CD4-positive, alpha-beta T cell treated with Interleukin-6 for 4 hours (primary cell): ENCODE results near the gene NIM1K.
"Not testable (repeated sequence)": the region's sequence is repeated elsewhere in the genome, so short reads cannot be mapped to it uniquely, and the experiment has no call there.

Source experiments
- DNase-seq: peaks from one replicate; pipeline ENCODE4 v3.0.0-alpha.2; 2020; ENCODE audit warnings: mixed read lengths

Gene NIM1K

GRCh38 chr5:43190755-43191603 lies 1.0 kb upstream of the NIM1K start:
- DNase-seq = no peak

DNA sequence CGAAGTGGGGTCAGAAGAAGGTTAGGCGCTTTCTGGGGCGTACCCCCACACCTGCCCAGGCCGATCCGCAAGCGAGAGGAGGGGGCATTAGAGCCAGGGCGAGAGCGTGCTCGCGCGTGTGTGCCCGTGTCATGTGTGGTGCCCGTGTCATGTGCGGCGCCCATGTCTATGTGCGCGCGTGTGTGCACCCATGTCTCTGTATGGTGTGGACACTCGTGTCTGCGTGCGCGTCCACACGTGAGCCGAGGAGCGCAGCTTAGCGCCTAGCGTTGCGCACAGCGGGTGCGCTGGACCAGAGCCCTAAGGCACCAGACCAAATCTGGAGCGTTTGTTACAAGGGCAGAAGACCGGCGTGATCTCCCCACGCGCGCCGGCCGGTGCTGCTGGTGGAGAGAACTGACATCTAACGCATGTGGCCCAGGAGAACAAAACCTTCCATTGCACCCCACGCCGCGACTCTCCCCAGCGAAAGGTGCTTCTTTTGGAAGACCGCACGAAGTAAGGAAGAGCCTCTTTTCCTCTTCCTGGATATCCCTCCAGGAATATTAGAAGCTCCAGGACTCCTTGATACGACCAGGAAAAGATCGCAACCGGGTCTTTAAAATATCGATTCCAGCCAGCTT lies 644 bp downstream of the NIM1K start:
- DNase-seq = peak; percentile 7

- peak; percentile 33 for DNase-seq
These were observed 1.3 kb downstream of the NIM1K start for GRCh38 chr5:43193181-43193893.

GRCh38 chr5:43193894-43194265 lies 1.9 kb downstream of the NIM1K start:
- no peak for DNase-seq

DNA sequence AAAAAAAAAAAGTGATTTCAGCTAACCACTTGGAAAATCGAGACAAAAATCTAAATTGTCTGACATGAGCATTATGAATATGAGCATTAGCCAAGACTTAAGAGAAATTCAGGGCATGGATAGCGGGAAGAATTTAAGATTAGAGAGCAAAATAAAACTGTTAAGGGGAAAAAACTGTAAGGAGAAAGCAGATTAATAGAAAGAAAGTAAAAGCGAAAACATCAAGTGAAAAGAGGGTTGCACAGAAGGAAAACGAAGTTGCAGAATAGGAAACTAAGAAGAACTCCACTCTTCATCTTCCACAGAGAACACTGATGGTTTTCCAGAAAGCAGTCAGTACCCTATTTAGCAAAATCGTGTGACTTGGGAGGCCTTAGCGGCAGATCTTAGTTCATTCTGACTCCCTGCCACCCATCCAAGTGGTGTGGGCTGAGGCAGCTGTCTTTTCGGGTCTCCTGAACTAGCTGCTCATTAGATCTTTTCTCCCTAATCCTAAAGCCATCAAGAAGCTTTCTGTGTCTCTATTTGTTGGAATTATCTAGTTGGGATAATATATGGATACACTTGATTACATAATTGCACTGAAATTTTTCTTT lies 3.7 kb downstream of the NIM1K start:
- no peak for DNase-seq

GRCh38 chr5:43197535-43197934 lies 5.5 kb downstream of the NIM1K start:
- no peak for DNase-seq

DNA sequence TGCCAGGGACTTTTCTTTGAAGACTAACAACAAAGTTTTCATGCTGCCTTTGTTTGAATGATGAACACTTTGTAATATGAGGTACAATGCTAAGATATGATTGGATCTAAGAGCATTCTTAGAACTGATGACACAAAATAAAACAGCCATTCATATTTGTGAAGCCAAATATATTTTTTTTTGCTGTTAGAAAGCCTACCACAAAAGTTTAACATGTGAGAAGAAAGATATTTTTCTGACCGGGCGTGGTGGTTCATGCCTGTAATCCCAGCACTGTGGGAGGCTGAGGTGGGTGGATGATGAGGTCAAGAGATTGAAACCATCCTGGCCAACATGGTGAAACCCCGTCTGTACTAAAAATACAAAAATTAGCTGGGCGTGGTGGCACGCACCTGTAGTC lies 9.4 kb downstream of the NIM1K start:
- not testable (repeated sequence) for DNase-seq

- DNase-seq = no peak
These were observed 10.4 kb downstream of the NIM1K start for GRCh38 chr5:43202380-43202779.

GRCh38 chr5:43203373-43203772 lies 11.3 kb downstream of the NIM1K start:
- DNase-seq = no peak

GRCh38 chr5:43204958-43205357 lies 12.9 kb downstream of the NIM1K start:
- DNase-seq = no peak

GRCh38 chr5:43207601-43208000 lies 15.6 kb downstream of the NIM1K start:
- DNase-seq = no peak

DNA sequence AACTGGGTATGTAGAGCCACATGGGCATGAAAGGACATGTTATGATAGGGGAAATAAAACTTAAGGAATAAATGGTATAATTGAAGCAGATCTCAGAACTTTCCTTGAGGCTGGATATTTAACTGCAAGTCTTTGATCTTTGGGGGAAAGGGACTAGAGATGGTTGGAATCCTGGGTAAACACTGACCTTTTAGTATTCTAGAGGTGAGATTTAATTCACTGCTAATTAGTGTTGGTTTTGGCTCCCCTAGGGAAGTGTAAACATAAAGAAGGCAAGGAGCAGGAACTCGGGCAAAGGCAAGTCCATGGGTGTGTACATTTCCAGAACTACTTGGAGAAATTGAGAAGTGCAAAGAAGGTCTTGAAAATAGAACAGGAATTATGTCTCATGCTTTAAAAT lies 16.6 kb downstream of the NIM1K start:
- no peak for DNase-seq

- no peak for DNase-seq
These were observed 17.0 kb downstream of the NIM1K start for GRCh38 chr5:43209060-43209459.

DNA sequence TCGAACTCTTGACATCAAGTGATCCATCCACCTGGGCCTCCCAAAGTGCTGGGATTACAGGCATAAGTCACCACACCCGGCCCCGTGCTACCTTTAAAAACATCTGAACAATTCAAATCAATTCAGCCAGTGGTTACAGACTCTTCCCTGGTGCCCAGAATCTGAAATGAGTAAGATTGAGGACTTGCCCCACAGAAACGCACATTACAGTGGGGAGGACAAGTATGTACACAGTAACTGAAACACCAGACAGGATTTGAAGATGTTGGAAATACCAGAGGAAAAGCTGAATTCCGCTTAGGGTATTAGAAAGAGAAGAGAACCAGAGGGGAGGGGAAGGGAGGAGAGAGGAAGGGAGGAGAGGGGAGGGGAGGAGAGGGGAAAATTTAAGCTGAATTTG lies 17.8 kb downstream of the NIM1K start:
- DNase-seq = no peak

- DNase-seq = no peak
These were observed 18.5 kb downstream of the NIM1K start for GRCh38 chr5:43210570-43210969.

- no peak for DNase-seq
These were observed 21.9 kb downstream of the NIM1K start for GRCh38 chr5:43213951-43214350.

GRCh38 chr5:43215073-43215631 lies 23.1 kb downstream of the NIM1K start:
- no peak for DNase-seq

DNA sequence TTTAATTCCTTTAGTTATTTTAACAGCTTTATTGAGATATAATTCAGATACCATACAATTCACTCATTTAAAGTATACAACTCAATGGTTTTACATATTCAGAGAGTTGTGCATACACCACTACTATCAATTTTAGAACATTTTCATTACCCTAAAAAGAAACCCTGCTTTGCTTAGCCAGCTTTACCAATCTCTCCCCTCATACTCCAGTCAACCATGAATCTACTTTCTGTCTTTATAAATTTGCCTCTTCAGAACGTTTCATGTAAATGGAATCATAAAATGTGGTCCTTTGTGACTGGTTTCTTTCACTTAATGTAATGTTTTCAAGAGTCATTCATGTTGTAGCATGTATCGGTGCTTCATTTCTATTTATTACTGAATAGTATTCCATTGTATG lies 24.9 kb downstream of the NIM1K start:
- no peak for DNase-seq

DNA sequence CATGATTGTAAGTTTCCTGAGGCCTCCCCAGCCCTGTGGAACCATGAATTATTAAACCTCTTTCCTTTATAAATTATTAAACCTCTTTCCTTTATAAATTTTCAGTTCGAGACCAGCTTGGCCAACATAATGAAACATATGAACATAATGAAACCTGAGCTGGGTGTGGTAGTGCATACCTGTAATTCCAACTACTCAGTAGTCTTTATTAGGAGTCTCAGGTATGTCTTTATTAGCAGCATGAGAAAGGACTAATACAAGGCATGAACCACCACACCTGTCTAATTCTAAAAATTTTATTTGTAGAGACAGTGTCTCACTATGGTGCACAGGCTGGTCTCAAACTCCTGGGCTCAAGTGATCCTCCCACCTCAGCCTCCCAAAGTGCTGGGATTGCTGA lies 27.1 kb downstream of the NIM1K start:
- DNase-seq = no peak

- DNase-seq = no peak
These were observed 29.5 kb downstream of the NIM1K start for GRCh38 chr5:43221502-43221901.

- DNase-seq = no peak
These were observed 33.7 kb downstream of the NIM1K start for GRCh38 chr5:43225649-43226245.

- DNase-seq = no peak
These were observed 35.6 kb downstream of the NIM1K start for GRCh38 chr5:43227655-43228054.

DNA sequence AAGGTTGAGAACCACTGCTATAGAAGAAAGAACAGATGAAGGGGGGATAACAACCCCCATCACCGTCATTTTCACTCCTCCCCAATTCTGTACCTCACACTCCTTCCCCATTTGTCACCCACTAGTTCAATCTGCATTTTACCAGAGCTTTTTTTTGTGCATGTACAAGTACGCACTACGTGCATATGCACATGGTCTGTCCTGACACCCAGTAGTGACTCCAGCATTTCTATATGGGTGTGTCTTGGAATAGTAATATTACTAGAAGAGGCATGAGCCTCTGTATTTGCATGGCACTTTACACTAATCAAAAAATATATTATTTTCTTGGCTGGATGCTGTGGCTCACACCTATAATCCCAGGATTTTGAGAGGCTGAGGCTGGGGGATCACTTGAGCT lies 38.7 kb downstream of the NIM1K start:
- DNase-seq = no peak
